SK-N-SH treated with all-trans-retinoic acid at 6 μM for 48 hours (cell line): Measurements from ENCODE around the gene GAP43.

Experiments
- ATAC-seq: fragments of 200-7000 bp; cut with Tn5 transposase; 3 replicates; pipeline ENCODE4 v1.9.1; 2020; ENCODE audit warnings: mild to moderate bottlenecking, moderate library complexity
- BACH2 ChIP-seq: fragments of 250-450 bp; sonication (Bioruptor Pico); IDR thresholded peaks from 2 replicates; pipeline ENCODE4 v1.9.0; 2021; ENCODE audit warnings: mild to moderate bottlenecking, borderline replicate concordance
- CSDC2 ChIP-seq: fragments of 250-450 bp; sonication (Bioruptor Pico); IDR thresholded peaks from 2 replicates; pipeline ENCODE4 v1.5.0; 2020; ENCODE audit warnings: mild to moderate bottlenecking, moderate library complexity
- ESRRG ChIP-seq: fragments of 250-450 bp; sonication (Bioruptor Pico); IDR thresholded peaks from 2 replicates; pipeline ENCODE4 v1.6.1; 2021; ENCODE audit warnings: mild to moderate bottlenecking
- ISL1 ChIP-seq: fragments of 250-450 bp; sonication (Bioruptor Pico); IDR thresholded peaks from 2 replicates; pipeline ENCODE4 v2.1.2; 2022; ENCODE audit warnings: mild to moderate bottlenecking, moderate library complexity
- PPARA ChIP-seq: fragments of 250-450 bp; sonication (Bioruptor Pico); IDR thresholded peaks from 2 replicates; pipeline ENCODE4 v1.5.0; 2020; ENCODE audit warnings: mild to moderate bottlenecking, borderline replicate concordance
- RARB ChIP-seq: fragments of 250-450 bp; sonication (Bioruptor Pico); IDR thresholded peaks from 2 replicates; pipeline ENCODE4 v1.8.0; 2021; ENCODE audit warnings: mild to moderate bottlenecking, moderate library complexity
- TCF4 ChIP-seq: fragments of 250-450 bp; sonication (Bioruptor Pico); IDR thresholded peaks from 2 replicates; pipeline ENCODE4 v1.8.0; 2021; ENCODE audit warnings: mild to moderate bottlenecking, moderate library complexity, borderline replicate concordance
- TOX ChIP-seq: fragments of 250-450 bp; sonication (Bioruptor Pico); IDR thresholded peaks from 2 replicates; pipeline ENCODE4 v1.8.0; 2021; ENCODE audit warnings: mild to moderate bottlenecking, moderate library complexity, borderline replicate concordance
- ZC3H10 ChIP-seq: fragments of 250-450 bp; sonication (Bioruptor Pico); IDR thresholded peaks from 2 replicates; pipeline ENCODE4 v1.5.1; 2021; ENCODE audit warnings: mild to moderate bottlenecking, moderate library complexity
- ZFP3 ChIP-seq: fragments of 250-450 bp; sonication (Bioruptor Pico); IDR thresholded peaks from 2 replicates; pipeline ENCODE4 v1.5.0; 2020; ENCODE audit warnings: mild to moderate bottlenecking, moderate library complexity
- ZNF565 ChIP-seq: fragments of 450-650 bp; formaldehyde crosslinking; conservative IDR thresholded peaks from 2 replicates; pipeline ENCODE4 v1.5.0; 2020; ENCODE audit warnings: low read depth, mild to moderate bottlenecking, moderate library complexity
- ZNF70 ChIP-seq: fragments of 450-650 bp; formaldehyde crosslinking; IDR thresholded peaks from 2 replicates; pipeline ENCODE4 v1.5.0; 2020; ENCODE audit warnings: mild to moderate bottlenecking, moderate library complexity
- ZNF8 ChIP-seq: fragments of 450-650 bp; formaldehyde crosslinking; IDR thresholded peaks from 2 replicates; pipeline ENCODE4 v1.5.0; 2020; ENCODE audit warnings: mild to moderate bottlenecking, moderate library complexity
- TF ChIP-seq, protein P1 (sequence below): fragments of 250-450 bp; sonication (Bioruptor Pico); IDR thresholded peaks from 2 replicates; pipeline ENCODE4 v1.5.1; 2021; ENCODE audit warnings: mild to moderate bottlenecking, moderate library complexity
- TF ChIP-seq, protein P2 (sequence below): fragments of 250-450 bp; sonication (Bioruptor Pico); IDR thresholded peaks from 2 replicates; pipeline ENCODE4 v1.5.1; 2020; ENCODE audit warnings: low read depth, mild to moderate bottlenecking, moderate library complexity
- TF ChIP-seq, protein P3 (sequence below): fragments of 250-450 bp; sonication (Bioruptor Pico); IDR thresholded peaks from 2 replicates; pipeline ENCODE4 v1.8.0; 2021; ENCODE audit warnings: low read depth, mild to moderate bottlenecking, moderate library complexity, borderline replicate concordance
- TF ChIP-seq, protein P4 (sequence below): fragments of 250-450 bp; sonication (Bioruptor Pico); IDR thresholded peaks from 2 replicates; pipeline ENCODE4 v1.8.0; 2020; ENCODE audit warnings: mild to moderate bottlenecking, moderate library complexity, borderline replicate concordance
- TF ChIP-seq, protein P5 (sequence below): fragments of 250-450 bp; sonication (Bioruptor Pico); IDR thresholded peaks from 2 replicates; pipeline ENCODE4 v1.5.0; 2020; ENCODE audit warnings: mild to moderate bottlenecking, moderate library complexity

The GAP43 gene

DNA sequence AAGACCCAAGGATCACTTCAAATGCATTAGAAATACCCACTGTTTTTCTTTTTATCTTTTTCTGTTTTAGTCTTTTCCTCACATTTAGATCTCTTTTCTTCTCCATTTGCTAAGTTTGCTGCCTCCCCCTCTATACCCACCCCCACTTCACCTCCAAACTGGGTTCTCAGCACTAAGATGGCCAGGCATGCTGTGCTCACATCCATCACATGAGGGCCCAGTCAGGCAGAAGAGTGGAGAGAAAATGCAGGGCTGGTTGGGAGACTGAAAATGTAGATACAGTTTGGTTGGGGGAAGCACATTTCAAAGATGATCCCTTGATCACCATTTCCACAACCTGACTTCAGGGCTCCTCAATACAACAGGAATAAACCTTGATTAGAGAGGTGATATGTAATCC lies 8.7 kb downstream of the GAP43 start:
- no peak for ATAC-seq
- TF ChIP-seq, protein P1, sequence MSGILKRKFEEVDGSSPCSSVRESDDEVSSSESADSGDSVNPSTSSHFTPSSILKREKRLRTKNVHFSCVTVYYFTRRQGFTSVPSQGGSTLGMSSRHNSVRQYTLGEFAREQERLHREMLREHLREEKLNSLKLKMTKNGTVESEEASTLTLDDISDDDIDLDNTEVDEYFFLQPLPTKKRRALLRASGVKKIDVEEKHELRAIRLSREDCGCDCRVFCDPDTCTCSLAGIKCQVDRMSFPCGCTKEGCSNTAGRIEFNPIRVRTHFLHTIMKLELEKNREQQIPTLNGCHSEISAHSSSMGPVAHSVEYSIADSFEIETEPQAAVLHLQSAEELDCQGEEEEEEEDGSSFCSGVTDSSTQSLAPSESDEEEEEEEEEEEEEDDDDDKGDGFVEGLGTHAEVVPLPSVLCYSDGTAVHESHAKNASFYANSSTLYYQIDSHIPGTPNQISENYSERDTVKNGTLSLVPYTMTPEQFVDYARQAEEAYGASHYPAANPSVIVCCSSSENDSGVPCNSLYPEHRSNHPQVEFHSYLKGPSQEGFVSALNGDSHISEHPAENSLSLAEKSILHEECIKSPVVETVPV (CRISPR knock-in tag), result no peak
- TF ChIP-seq ZC3H10 (no peak), ISL1 (no peak), CSDC2 (CRISPR knock-in tag) (no peak), TOX (no peak), ZNF70 (no peak), ZNF565 (CRISPR knock-in tag) (no peak), BACH2 (CRISPR knock-in tag) (no peak), RARB (CRISPR knock-in tag) (no peak), ESRRG (CRISPR knock-in tag) (no peak), ZFP3 (CRISPR knock-in tag) (no peak)
- TF ChIP-seq, protein P2, sequence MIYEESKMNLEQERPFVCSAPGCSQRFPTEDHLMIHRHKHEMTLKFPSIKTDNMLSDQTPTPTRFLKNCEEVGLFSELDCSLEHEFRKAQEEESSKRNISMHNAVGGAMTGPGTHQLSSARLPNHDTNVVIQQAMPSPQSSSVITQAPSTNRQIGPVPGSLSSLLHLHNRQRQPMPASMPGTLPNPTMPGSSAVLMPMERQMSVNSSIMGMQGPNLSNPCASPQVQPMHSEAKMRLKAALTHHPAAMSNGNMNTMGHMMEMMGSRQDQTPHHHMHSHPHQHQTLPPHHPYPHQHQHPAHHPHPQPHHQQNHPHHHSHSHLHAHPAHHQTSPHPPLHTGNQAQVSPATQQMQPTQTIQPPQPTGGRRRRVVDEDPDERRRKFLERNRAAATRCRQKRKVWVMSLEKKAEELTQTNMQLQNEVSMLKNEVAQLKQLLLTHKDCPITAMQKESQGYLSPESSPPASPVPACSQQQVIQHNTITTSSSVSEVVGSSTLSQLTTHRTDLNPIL (CRISPR knock-in tag), result no peak
- TF ChIP-seq, protein P3, sequence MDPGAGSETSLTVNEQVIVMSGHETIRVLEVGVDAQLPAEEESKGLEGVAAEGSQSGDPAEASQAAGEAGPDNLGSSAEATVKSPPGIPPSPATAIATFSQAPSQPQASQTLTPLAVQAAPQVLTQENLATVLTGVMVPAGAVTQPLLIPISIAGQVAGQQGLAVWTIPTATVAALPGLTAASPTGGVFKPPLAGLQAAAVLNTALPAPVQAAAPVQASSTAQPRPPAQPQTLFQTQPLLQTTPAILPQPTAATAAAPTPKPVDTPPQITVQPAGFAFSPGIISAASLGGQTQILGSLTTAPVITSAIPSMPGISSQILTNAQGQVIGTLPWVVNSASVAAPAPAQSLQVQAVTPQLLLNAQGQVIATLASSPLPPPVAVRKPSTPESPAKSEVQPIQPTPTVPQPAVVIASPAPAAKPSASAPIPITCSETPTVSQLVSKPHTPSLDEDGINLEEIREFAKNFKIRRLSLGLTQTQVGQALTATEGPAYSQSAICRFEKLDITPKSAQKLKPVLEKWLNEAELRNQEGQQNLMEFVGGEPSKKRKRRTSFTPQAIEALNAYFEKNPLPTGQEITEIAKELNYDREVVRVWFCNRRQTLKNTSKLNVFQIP (CRISPR knock-in tag), result no peak
- TF ChIP-seq, protein P4, sequence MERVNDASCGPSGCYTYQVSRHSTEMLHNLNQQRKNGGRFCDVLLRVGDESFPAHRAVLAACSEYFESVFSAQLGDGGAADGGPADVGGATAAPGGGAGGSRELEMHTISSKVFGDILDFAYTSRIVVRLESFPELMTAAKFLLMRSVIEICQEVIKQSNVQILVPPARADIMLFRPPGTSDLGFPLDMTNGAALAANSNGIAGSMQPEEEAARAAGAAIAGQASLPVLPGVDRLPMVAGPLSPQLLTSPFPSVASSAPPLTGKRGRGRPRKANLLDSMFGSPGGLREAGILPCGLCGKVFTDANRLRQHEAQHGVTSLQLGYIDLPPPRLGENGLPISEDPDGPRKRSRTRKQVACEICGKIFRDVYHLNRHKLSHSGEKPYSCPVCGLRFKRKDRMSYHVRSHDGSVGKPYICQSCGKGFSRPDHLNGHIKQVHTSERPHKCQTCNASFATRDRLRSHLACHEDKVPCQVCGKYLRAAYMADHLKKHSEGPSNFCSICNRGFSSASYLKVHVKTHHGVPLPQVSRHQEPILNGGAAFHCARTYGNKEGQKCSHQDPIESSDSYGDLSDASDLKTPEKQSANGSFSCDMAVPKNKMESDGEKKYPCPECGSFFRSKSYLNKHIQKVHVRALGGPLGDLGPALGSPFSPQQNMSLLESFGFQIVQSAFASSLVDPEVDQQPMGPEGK, result no peak

DNA sequence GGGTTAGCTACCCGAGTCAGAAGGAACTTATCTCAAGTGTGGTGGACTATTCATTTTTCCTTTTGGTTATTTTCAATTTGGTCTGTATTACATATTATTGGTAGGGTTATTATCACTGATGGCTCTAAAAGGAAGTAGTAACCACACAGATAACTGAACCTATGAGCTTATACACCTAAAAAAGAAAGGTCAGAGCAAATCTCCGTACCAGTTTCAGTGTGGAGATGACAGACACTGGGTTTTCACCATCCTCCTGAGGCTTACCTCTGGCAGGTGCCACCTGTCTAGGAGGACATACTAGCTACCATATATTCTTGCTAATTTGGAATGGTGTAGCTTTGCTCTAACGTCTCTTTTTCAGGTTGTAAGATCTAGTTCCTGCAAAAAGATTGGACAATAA lies 10.2 kb downstream of the GAP43 start:
- ATAC-seq, result no peak

More for the DNA sequence above, 10.2 kb downstream of the GAP43 start:
- TF ChIP-seq ESRRG (CRISPR knock-in tag) (no peak), ZNF8 (CRISPR knock-in tag) (no peak), CSDC2 (CRISPR knock-in tag) (no peak), PPARA (CRISPR knock-in tag) (no peak), BACH2 (CRISPR knock-in tag) (no peak), TCF4 (CRISPR knock-in tag) (no peak)
- TF ChIP-seq, protein P4, result no peak
- TF ChIP-seq, protein P3 (CRISPR knock-in tag), result no peak
- TF ChIP-seq, protein P5, sequence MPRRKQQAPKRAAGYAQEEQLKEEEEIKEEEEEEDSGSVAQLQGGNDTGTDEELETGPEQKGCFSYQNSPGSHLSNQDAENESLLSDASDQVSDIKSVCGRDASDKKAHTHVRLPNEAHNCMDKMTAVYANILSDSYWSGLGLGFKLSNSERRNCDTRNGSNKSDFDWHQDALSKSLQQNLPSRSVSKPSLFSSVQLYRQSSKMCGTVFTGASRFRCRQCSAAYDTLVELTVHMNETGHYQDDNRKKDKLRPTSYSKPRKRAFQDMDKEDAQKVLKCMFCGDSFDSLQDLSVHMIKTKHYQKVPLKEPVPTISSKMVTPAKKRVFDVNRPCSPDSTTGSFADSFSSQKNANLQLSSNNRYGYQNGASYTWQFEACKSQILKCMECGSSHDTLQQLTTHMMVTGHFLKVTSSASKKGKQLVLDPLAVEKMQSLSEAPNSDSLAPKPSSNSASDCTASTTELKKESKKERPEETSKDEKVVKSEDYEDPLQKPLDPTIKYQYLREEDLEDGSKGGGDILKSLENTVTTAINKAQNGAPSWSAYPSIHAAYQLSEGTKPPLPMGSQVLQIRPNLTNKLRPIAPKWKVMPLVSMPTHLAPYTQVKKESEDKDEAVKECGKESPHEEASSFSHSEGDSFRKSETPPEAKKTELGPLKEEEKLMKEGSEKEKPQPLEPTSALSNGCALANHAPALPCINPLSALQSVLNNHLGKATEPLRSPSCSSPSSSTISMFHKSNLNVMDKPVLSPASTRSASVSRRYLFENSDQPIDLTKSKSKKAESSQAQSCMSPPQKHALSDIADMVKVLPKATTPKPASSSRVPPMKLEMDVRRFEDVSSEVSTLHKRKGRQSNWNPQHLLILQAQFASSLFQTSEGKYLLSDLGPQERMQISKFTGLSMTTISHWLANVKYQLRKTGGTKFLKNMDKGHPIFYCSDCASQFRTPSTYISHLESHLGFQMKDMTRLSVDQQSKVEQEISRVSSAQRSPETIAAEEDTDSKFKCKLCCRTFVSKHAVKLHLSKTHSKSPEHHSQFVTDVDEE (CRISPR knock-in tag), result no peak
